Endothelial cell of umbilical vein (primary cell): ENCODE results near the gene ZP3. TPM values are rescaled to one million over a fixed set of nuclear protein-coding genes. Genes with fewer than 3 reads are reported as not detected.

Experiments
- BruUV-seq: library from RNA; stranded (reverse); fragments of 400-500 nt; replicated peaks from 2 replicates; lab custom pipeline; 2021; lab: Mats Ljungman, UMichigan
- CTCF ChIA-PET: fragments of 300-600, 350-600 bp; sonication (Branson Sonifier 250); formaldehyde crosslinking; loops from one replicate; lab custom pipeline; 2021; ENCODE audit warnings: antibody characterized with exemption, inconsistent platforms; lab: Charles Lee
- POLR2A ChIA-PET: fragments of 300-600, 350-600 bp; sonication (Branson Sonifier 250); formaldehyde crosslinking; loops from one replicate; lab custom pipeline; 2021; ENCODE audit warnings: antibody characterized with exemption, inconsistent platforms; lab: Charles Lee
- DNase-seq: peaks from one replicate; pipeline ENCODE4 v3.0.0-alpha.2; 2011; ENCODE audit warnings: low read depth, low spot score
- FAIRE-seq: peaks from 2 replicates; lab custom pipeline; 2011; peaks lifted over from hg19 to GRCh38; lab: Jason Lieb, UNC
- H2AFZ ChIP-seq: 2 replicates; pipeline ENCODE4 v1.6.0; 2012; ENCODE audit warnings: low read depth, low read length, control low read depth, inconsistent platforms
- H3K27ac ChIP-seq: 2 replicates; pipeline ENCODE4 v1.5.1; 2011; ENCODE audit warnings: low read depth, mild to moderate bottlenecking, control low read depth, low read length, moderate library complexity; ENCODE audit not compliant: insufficient read depth
- H3K27me3 ChIP-seq, 2 experiments: 2 replicates each; pipeline versions ENCODE4 v1.6.0 to v1.6.1; 2011; ENCODE audit warnings: low read length in 2 of 2, mixed read lengths in 1 of 2; ENCODE audit not compliant: control insufficient read depth in 2 of 2, insufficient read depth in 2 of 2
- H3K36me3 ChIP-seq, 2 experiments: 2 replicates in 1 of 2; 3 replicates in 1 of 2; pipeline ENCODE4 v1.5.1; 2011; ENCODE audit warnings: low read length in 2 of 2, mild to moderate bottlenecking in 1 of 2, moderate library complexity in 1 of 2; ENCODE audit not compliant: control insufficient read depth in 2 of 2, insufficient read depth in 2 of 2; ENCODE audit errors: extremely low read depth in 1 of 2
- H3K4me1 ChIP-seq: 3 replicates; pipeline ENCODE4 v1.5.1; 2011; ENCODE audit warnings: mild to moderate bottlenecking, low read length; ENCODE audit not compliant: control insufficient read depth, insufficient read depth; ENCODE audit errors: extremely low read depth
- H3K4me2 ChIP-seq: 2 replicates; pipeline ENCODE4 v1.6.1; 2011; ENCODE audit warnings: low read length, control low read depth, mixed read lengths; ENCODE audit not compliant: insufficient read depth
- H3K4me3 ChIP-seq, 3 experiments: fragments of 200-600 bp in 1 of 3; sonication (generic), shearing (Covaris generic) in 1 of 3; replicated peaks in 1 of 3; 2 replicates each; pipeline ENCODE4 v1.5.1; 2011 to 2016; ENCODE audit warnings: control low read depth in 3 of 3, low read length in 3 of 3, mild to moderate bottlenecking in 2 of 3, inconsistent platforms in 1 of 3, low read depth in 1 of 3, moderate library complexity in 1 of 3; ENCODE audit not compliant: insufficient read depth in 1 of 3
- H3K79me2 ChIP-seq: 2 replicates; pipeline ENCODE4 v1.6.0; 2012; ENCODE audit warnings: low read length, inconsistent platforms; ENCODE audit not compliant: control insufficient read depth, insufficient read depth
- H3K9ac ChIP-seq: replicated peaks from 2 replicates; pipeline ENCODE3; 2011; ENCODE audit warnings: low read length, control low read depth; ENCODE audit not compliant: insufficient read depth; ENCODE audit errors: extremely low read depth
- H3K9me1 ChIP-seq: replicated peaks from 3 replicates; pipeline ENCODE4 v1.6.0; 2011; ENCODE audit warnings: mild to moderate bottlenecking, low read length; ENCODE audit not compliant: control insufficient read depth, insufficient read depth; ENCODE audit errors: extremely low read depth
- H3K9me3 ChIP-seq: replicated peaks from 2 replicates; pipeline ENCODE4 v1.5.1; 2012; ENCODE audit warnings: low read length, inconsistent platforms; ENCODE audit not compliant: control insufficient read depth, insufficient read depth
- H4K20me1 ChIP-seq: replicated peaks from 2 replicates; pipeline ENCODE3; 2011; ENCODE audit warnings: mild to moderate bottlenecking, low read length; ENCODE audit not compliant: control insufficient read depth, insufficient read depth; ENCODE audit errors: extremely low read depth
- CTCF ChIP-seq, 2 donors: IDR thresholded peaks; 1 replicate in 1 of 2; 2 replicates in 1 of 2; pipeline ENCODE4 v1.5.1; 2011; ENCODE audit warnings: low read length in 2 of 2, mild to moderate bottlenecking in 2 of 2, moderate library complexity in 2 of 2, control low read depth in 1 of 2, inconsistent platforms in 1 of 2, low read depth in 1 of 2; ENCODE audit not compliant: insufficient read depth in 1 of 2; ENCODE audit errors: extremely low read depth in 1 of 2
- EZH2 ChIP-seq: IDR thresholded peaks from 2 replicates; pipeline ENCODE4 v1.6.1; 2012; ENCODE audit warnings: borderline replicate concordance, low read depth, mild to moderate bottlenecking, moderate library complexity, low read length, inconsistent platforms; ENCODE audit not compliant: severe bottlenecking
- FOS ChIP-seq: IDR thresholded peaks from 2 replicates; pipeline ENCODE4 v1.6.1; 2011; ENCODE audit warnings: mild to moderate bottlenecking, low read length, moderate library complexity, borderline replicate concordance; ENCODE audit not compliant: insufficient read depth
- GATA2 ChIP-seq: IDR thresholded peaks from 2 replicates; pipeline ENCODE4 v1.7.0; 2011; ENCODE audit warnings: low read depth, mild to moderate bottlenecking, moderate library complexity, mixed read lengths, low read length; ENCODE audit not compliant: insufficient read length, insufficient read depth
- JUN ChIP-seq: IDR thresholded peaks from 2 replicates; pipeline ENCODE4 v1.6.1; 2011; ENCODE audit warnings: borderline replicate concordance, low read depth; ENCODE audit not compliant: insufficient read length, insufficient read depth
- MYC ChIP-seq: IDR thresholded peaks from one replicate; pipeline ENCODE4 v1.6.1; 2011; ENCODE audit warnings: mild to moderate bottlenecking, low read depth, low read length
- POLR2AphosphoS5 ChIP-seq: IDR thresholded peaks from 2 replicates; pipeline ENCODE4 v1.6.1; 2012; ENCODE audit warnings: low read depth, mild to moderate bottlenecking, control low read depth, low read length, moderate library complexity; ENCODE audit not compliant: insufficient read depth
- dilution Hi-C: fragments of 300-500 bp; cut with MboI; formaldehyde crosslinking; loops from one replicate; pipeline ENCODE4 v1.15.0; 2019; ENCODE audit warnings: low sequenced_read_pairs; ENCODE audit not compliant: extremely low pct_ligation_motif_present
- intact Hi-C: fragments of 100-400 bp; cut with micrococcal nuclease; formaldehyde crosslinking; loops from one replicate; pipeline ENCODE4 v1.10.0; 2022
- polyA plus RNA-seq, 4 experiments: library from polyadenylated mRNA; depleted of rRNA in 3 of 4; stranded (reverse) in 3 of 4; unstranded in 1 of 4; fragments of >200 nt; gene quantifications; 2 replicates each; pipeline versions ENCODE4 v1.2.1 to v1.2.3, GENCODE V29; 2011 to 2012; ENCODE audit warnings: missing spikeins in 1 of 4
- total RNA-seq: library from RNA; stranded (reverse); gene quantifications from 2 replicates; pipeline ENCODE4 v1.2.3, GENCODE V29; 2021

Gene ZP3
- total and polyA plus RNA-seq, 2 donors (not counting 3 experiments of a cell fraction or from before 2014, with no cell fraction given), result 3.0 to 4.0 TPM

GRCh38 chr7:76430211-76430610 is 5.5 kb downstream of the ZP3 start:
- ChIA-PET CTCF (no interaction called here), POLR2A (no interaction called here)
- no peaks in the 10 kb centered on the region for H3K36me3 ChIP-seq
- no peak for TF ChIP-seq MYC
- TF ChIP-seq CTCF (IDR thresholded peaks at IDR 0.05; ENCODE audit: extremely low read depth in 1 of 2, insufficient read depth in 1 of 2, low read depth in 1 of 2, low read length in 2 of 2), result no peak
- no peak for TF ChIP-seq GATA2
- TF ChIP-seq FOS, result no peak
- TF ChIP-seq JUN, result no peak
- TF ChIP-seq EZH2, result no peak
- no peak for TF ChIP-seq POLR2AphosphoS5
- dilution Hi-C loops, result no loop called here
- no peak overlapping the region for H3K9ac ChIP-seq
- H3K4me1 ChIP-seq, result peaks cover 9% of the 10 kb centered on the region
- no TSS peak for BruUV-seq
- H4K20me1 ChIP-seq, result no peaks in the 10 kb centered on the region
- no peaks in the 10 kb centered on the region for H3K79me2 ChIP-seq
- H3K9me1 ChIP-seq, result no peaks in the 10 kb centered on the region
- no peak for FAIRE-seq
- no peaks in the 10 kb centered on the region for H3K9me3 ChIP-seq
- no peak overlapping the region for H3K27ac ChIP-seq
- H3K27me3 ChIP-seq, result no peaks in the 10 kb centered on the region
- intact Hi-C loops, result no loop called here
- DNase-seq, result no peak
- no peak overlapping the region for H2AFZ ChIP-seq
- H3K4me3 ChIP-seq, result no peak overlapping the region
- H3K4me2 ChIP-seq, result no peak overlapping the region
